ENCODE results near the gene NOP56. TPM values are rescaled to one million over a fixed set of nuclear protein-coding genes. Genes with fewer than 3 reads are reported as not detected.

The NOP56 gene
- total RNA-seq, 4 donors from 2014 or later: 44.8 to 108 (median 54.6) TPM

GRCh38 chr20:2625062-2625461 lies 27.4 kb upstream of the NOP56 start:
- Histone ChIP-seq H3K27ac (peak overlapping the region in 1 of 4 donors; percentile 17), H3K27me3 (peaks cover 17% of the 10 kb centered on the region), H3K4me1 (no peaks in the 10 kb centered on the region), H3K36me3 (no peaks in the 10 kb centered on the region), H3K4me3 (no peak overlapping the region), H3K9me3 (peaks cover 0 to 12% (median 0%) of the 10 kb centered on the region in 3 donors)
- TF ChIP-seq EP300 (IDR thresholded peaks at IDR 0.05): no peak
- no peak for TF ChIP-seq POLR2AphosphoS5 (IDR thresholded peaks at IDR 0.05)
- no peak for TF ChIP-seq POLR2A (IDR thresholded peaks at IDR 0.05)
- no peak for TF ChIP-seq CTCF (IDR thresholded peaks at IDR 0.05)
- 40 to 50% methylated on average over 2 of the region's 2 CpGs for WGBS, 2 donors (ENCODE audit: low coverage in 1 of 2)
- ATAC-seq: peak; percentile 43

GRCh38 chr20:2626853-2627541 lies 25.4 kb upstream of the NOP56 start:
- WGBS, 2 donors (ENCODE audit: low coverage in 1 of 2): 66 to 82% methylated on average over 5 of the region's 9 CpGs
- Histone ChIP-seq H3K4me1 (no peaks in the 10 kb centered on the region), H3K4me3 (no peak overlapping the region), H3K27ac (no peak overlapping the region), H3K9me3 (peaks cover 0 to 21% (median 0%) of the 10 kb centered on the region in 3 donors), H3K36me3 (no peaks in the 10 kb centered on the region), H3K27me3 (peaks cover 10% of the 10 kb centered on the region)
- TF ChIP-seq EP300 (IDR thresholded peaks at IDR 0.05) (no peak), CTCF (IDR thresholded peaks at IDR 0.05) (no peak), POLR2A (IDR thresholded peaks at IDR 0.05) (no peak), POLR2AphosphoS5 (IDR thresholded peaks at IDR 0.05) (no peak)
- ATAC-seq: no peak

GRCh38 chr20:2631228-2631627 lies 21.2 kb upstream of the NOP56 start:
- TF ChIP-seq POLR2AphosphoS5 (IDR thresholded peaks at IDR 0.05) (no peak), CTCF (IDR thresholded peaks at IDR 0.05) (no peak), EP300 (IDR thresholded peaks at IDR 0.05) (no peak), POLR2A (IDR thresholded peaks at IDR 0.05) (no peak)
- H3K27me3 ChIP-seq: peaks cover 10% of the 10 kb centered on the region
- ATAC-seq: no peak
- no peak overlapping the region for H3K4me3 ChIP-seq
- no peak overlapping the region for H3K27ac ChIP-seq
- WGBS, 2 donors (ENCODE audit: low coverage in 1 of 2): 8 to 14% methylated on average over 1 of the region's 1 CpG
- no peaks in the 10 kb centered on the region for H3K4me1 ChIP-seq
- H3K9me3 ChIP-seq: peaks cover 0 to 17% (median 0%) of the 10 kb centered on the region in 3 donors
- no peaks in the 10 kb centered on the region for H3K36me3 ChIP-seq

- 0% methylated on average over 1 of the region's 1 CpG for WGBS, 2 donors (ENCODE audit: low coverage in 1 of 2)
- Histone ChIP-seq H3K4me1 (no peaks in the 10 kb centered on the region), H3K4me3 (no peak overlapping the region), H3K9me3 (peaks cover 0 to 11% (median 0%) of the 10 kb centered on the region in 3 donors), H3K27ac (no peak overlapping the region), H3K36me3 (no peaks in the 10 kb centered on the region), H3K27me3 (no peaks in the 10 kb centered on the region)
- no peak for ATAC-seq
- no peak for TF ChIP-seq POLR2A (IDR thresholded peaks at IDR 0.05)
- no peak for TF ChIP-seq POLR2AphosphoS5 (IDR thresholded peaks at IDR 0.05)
- TF ChIP-seq CTCF (IDR thresholded peaks at IDR 0.05): no peak
Measured at GRCh38 chr20:2633381-2633780, 19.1 kb upstream of the NOP56 start.

GRCh38 chr20:2637246-2637645 lies 15.2 kb upstream of the NOP56 start:
- Histone ChIP-seq H3K4me1 (no peaks in the 10 kb centered on the region), H3K27ac (no peak overlapping the region), H3K36me3 (peaks cover 0 to 25% of the 10 kb centered on the region in 2 donors), H3K27me3 (no peaks in the 10 kb centered on the region), H3K9me3 (no peaks in the 10 kb centered on the region), H3K4me3 (no peak overlapping the region)
- TF ChIP-seq POLR2AphosphoS5 (IDR thresholded peaks at IDR 0.05) (no peak), CTCF (IDR thresholded peaks at IDR 0.05) (no peak), EP300 (IDR thresholded peaks at IDR 0.05) (no peak), POLR2A (IDR thresholded peaks at IDR 0.05) (no peak)
- ATAC-seq: no peak
- 56 to 83% methylated on average over 1 of the region's 6 CpGs for WGBS, 2 donors (ENCODE audit: low coverage in 1 of 2)
